ENCODE measurements around the gene FNBP1.
A peak's percentile ranks its signal among the peaks of the same experiment; 100 is the strongest.
"Not testable (repeated sequence)": the region's sequence is repeated elsewhere in the genome, so short reads cannot be mapped to it uniquely, and the experiment has no call there.

The FNBP1 gene

DNA sequence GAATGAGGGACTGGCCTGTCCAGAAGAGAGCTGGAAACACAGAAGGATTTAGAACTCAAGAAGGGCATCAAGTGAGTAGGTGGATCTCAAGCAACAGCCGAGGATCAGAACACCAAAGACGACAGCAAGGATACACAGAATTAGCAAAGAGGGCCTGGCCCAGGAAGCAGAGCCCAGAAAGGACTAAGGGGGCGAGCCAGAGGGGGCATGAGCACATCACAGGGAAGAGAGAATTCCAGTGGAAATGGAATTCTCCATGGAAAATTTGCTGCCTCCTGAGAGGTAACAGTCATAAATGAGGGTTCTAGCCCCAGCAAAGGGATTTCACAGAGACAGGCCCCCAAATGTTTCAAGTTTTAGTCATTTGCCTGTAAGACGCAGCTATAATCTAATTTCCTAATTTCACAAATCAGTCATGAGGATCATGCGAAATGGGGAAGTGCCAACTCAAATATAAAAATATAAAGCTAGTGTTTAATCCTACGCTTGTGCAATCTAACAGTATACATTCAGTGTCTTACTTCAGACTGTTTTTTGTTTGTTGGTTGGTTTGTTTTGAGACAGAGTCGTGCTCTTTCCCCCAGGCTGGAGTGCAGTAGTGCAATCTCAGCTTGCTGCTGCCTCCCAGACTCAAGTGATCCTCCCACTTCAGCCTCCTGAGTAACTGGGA is 46.7 kb downstream of the FNBP1 start:
- no peaks in the 10 kb centered on the region for H3K4me1 ChIP-seq (ENCODE audit: insufficient read depth, insufficient read length)

DNA sequence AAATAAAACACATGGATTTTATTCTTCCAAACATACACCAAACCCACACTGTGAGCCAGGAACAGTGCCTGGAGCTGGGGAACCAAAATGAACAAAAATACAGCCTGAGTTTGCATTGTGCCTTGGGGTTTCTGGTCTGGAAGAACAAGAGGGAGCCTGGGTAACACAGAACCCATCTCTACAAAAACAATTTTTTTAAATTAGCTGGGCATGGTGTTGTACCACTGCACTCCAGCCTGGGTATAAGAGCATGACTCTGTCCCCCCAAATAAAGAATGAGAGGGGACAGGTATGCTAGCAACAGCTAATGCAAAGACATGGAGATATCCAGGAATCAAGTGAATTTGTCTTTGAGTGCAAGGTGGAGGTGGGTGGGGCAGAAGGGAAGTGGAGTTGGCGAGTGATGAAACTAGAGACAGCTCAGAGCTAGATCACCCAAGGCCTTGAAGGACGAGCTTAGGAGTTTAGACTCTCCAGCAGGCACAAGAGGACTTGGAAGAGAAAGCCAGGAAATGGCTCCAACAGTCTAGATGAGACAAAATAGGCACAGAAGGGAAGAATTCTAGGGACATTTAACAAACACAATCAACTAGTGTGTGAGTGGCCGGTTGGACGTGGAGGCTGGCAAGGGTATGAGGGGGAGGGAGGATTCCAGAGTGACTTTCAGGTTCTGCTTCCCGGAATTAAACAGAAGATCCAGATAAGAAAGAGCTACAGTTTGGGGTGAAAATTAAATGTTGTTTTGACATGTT is 47.4 kb downstream of the FNBP1 start:
- peaks cover 6% of the 10 kb centered on the region; the same call in 1 of the 2 replicates for H3K9me3 ChIP-seq (ENCODE audit: insufficient read depth, low read length)
- H3K9ac ChIP-seq (ENCODE audit: insufficient read length, low read depth), result no peak overlapping the region
- H3K27me3 ChIP-seq (ENCODE audit: insufficient read depth, insufficient read length), result no peaks in the 10 kb centered on the region
- H3K4me3 ChIP-seq (ENCODE audit: insufficient read length, low read depth), result no peak overlapping the region
- H3K36me3 ChIP-seq (ENCODE audit: insufficient read depth, insufficient read length, low read length), result peaks cover 9% of the 10 kb centered on the region
- TF ChIP-seq ZNF274 (IDR thresholded peaks at IDR 0.05; ENCODE audit: low read depth, low read length), result no peak
- TF ChIP-seq YY1 (IDR thresholded peaks at IDR 0.05; ENCODE audit: insufficient read depth, insufficient read length), result no peak
- no peak for TF ChIP-seq SUZ12 (IDR thresholded peaks at IDR 0.05; ENCODE audit: extremely low read depth, insufficient read depth, insufficient read length)
- no peaks in the 10 kb centered on the region for H3K4me1 ChIP-seq (ENCODE audit: insufficient read depth, insufficient read length)
- DNase-seq (ENCODE audit: low read depth, low spot score), result no peak

More for the DNA sequence above, 46.7 kb downstream of the FNBP1 start:
- no peak for TF ChIP-seq YY1 (IDR thresholded peaks at IDR 0.05; ENCODE audit: insufficient read depth, insufficient read length)
- no peak for TF ChIP-seq SUZ12 (IDR thresholded peaks at IDR 0.05; ENCODE audit: extremely low read depth, insufficient read depth, insufficient read length)
- TF ChIP-seq ZNF274 (IDR thresholded peaks at IDR 0.05; ENCODE audit: low read depth, low read length), result no peak
- Histone ChIP-seq H3K27me3 (ENCODE audit: insufficient read depth, insufficient read length) (no peaks in the 10 kb centered on the region), H3K9me3 (ENCODE audit: insufficient read depth, low read length) (peaks cover 6% of the 10 kb centered on the region; the same call in 1 of the 2 replicates), H3K36me3 (ENCODE audit: insufficient read depth, insufficient read length, low read length) (peaks cover 9% of the 10 kb centered on the region), H3K4me3 (ENCODE audit: insufficient read length, low read depth) (no peak overlapping the region), H3K9ac (ENCODE audit: insufficient read length, low read depth) (no peak overlapping the region)
- no peak for DNase-seq (ENCODE audit: low read depth, low spot score)

DNA sequence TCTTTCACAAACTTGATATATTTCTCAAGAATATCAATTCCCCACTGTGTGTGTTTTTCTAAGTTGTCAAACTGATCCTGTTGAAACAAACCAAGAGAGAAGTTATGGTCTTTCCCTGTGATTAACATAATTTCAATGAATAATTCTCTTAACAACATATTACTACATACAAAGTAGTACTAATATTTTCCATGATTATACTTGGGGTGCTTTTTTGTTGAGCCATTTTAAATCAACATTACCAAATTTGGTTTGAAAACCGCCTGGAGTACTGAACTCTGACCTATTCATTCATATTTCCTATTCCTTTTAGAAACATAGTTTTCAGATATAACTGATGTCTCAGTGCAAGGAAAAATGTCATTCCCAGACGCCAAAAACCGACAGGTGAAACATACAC is 48.1 kb downstream of the FNBP1 start:
- H3K4me3 ChIP-seq (ENCODE audit: insufficient read length, low read depth), result no peak overlapping the region
- no peaks in the 10 kb centered on the region for H3K4me1 ChIP-seq (ENCODE audit: insufficient read depth, insufficient read length)
- DNase-seq (ENCODE audit: low read depth, low spot score), result no peak
- H3K36me3 ChIP-seq (ENCODE audit: insufficient read depth, insufficient read length, low read length), result peaks cover 9% of the 10 kb centered on the region
- H3K9ac ChIP-seq (ENCODE audit: insufficient read length, low read depth), result no peak overlapping the region
- TF ChIP-seq ZNF274 (IDR thresholded peaks at IDR 0.05; ENCODE audit: low read depth, low read length) (no peak), SUZ12 (IDR thresholded peaks at IDR 0.05; ENCODE audit: extremely low read depth, insufficient read depth, insufficient read length) (no peak), YY1 (IDR thresholded peaks at IDR 0.05; ENCODE audit: insufficient read depth, insufficient read length) (no peak)
- no peaks in the 10 kb centered on the region for H3K27me3 ChIP-seq (ENCODE audit: insufficient read depth, insufficient read length)
- peaks cover 6% of the 10 kb centered on the region; the same call in 1 of the 2 replicates for H3K9me3 ChIP-seq (ENCODE audit: insufficient read depth, low read length)

DNA sequence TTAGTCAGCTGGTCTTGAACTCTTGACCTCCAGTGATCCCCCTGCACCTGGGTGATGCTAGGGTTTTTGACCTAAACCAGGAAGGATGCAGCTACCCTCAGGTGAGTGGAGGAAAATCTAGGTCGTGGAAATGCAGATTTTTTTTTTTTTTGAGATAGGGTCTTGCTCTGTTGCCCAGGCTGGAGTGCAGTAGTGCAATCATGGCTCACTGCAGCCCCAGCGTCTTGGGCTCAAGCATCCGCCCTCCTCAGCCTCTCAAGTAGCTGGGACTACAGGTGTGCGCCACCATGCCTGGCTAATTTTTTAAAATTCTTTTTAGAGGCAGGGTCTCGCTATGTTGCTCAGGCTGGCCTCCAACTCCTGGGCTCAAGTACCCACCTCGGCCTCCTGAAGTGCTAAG is 51.9 kb downstream of the FNBP1 start:
- H3K9ac ChIP-seq (ENCODE audit: insufficient read length, low read depth); H3K36me3 ChIP-seq (ENCODE audit: insufficient read depth, insufficient read length, low read length): not testable (repeated sequence)

DNA sequence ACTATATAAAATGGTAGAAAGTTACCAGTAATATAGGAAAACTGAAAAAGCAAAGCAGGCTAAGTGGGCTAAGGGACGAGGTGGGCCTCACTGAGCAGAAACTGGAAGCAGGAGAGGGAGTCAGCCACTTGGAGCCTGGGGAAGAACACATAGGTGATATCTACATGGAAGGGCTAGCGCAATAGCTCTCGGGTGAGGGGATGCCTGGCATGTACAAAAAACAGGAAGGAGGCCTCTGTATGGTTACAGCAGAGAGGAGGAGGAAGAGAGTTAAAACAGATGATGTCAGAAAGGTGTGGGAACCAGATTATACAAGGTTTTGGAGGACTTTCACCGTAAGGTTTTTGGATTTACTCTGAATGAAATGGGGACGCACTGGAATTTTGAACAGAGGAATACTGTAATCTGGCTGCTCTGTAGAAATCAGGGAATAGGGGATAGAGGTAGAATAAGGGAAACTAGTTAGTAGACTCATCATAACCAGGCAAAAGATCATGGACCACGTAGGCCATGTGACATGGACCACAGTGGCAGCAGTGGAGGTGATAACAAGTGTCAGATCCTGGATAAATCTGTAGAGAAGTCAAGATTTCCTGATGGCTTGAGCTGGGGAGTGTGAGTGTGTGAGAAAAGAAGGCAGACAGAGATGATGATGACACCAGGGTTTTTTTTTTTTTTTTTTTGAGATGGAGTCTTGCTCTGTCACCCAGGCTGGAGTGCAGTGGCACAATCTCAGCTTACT is 52.5 kb downstream of the FNBP1 start:
- peak overlapping the region; percentile 11 for H3K9ac ChIP-seq (ENCODE audit: insufficient read length, low read depth)
- no peak for TF ChIP-seq ZNF274 (IDR thresholded peaks at IDR 0.05; ENCODE audit: low read depth, low read length)
- no peak for TF ChIP-seq SUZ12 (IDR thresholded peaks at IDR 0.05; ENCODE audit: extremely low read depth, insufficient read depth, insufficient read length)
- no peak for TF ChIP-seq YY1 (IDR thresholded peaks at IDR 0.05; ENCODE audit: insufficient read depth, insufficient read length)
- peaks cover 3% of the 10 kb centered on the region for H3K4me1 ChIP-seq (ENCODE audit: insufficient read depth, insufficient read length)
- DNase-seq (ENCODE audit: low read depth, low spot score), result no peak
- H3K4me3 ChIP-seq (ENCODE audit: insufficient read length, low read depth), result no peak overlapping the region
- no peaks in the 10 kb centered on the region for H3K27me3 ChIP-seq (ENCODE audit: insufficient read depth, insufficient read length)
- peaks cover 9% of the 10 kb centered on the region for H3K36me3 ChIP-seq (ENCODE audit: insufficient read depth, insufficient read length, low read length)
- H3K9me3 ChIP-seq (ENCODE audit: insufficient read depth, low read length), result no peaks in the 10 kb centered on the region

More for the DNA sequence above, 51.9 kb downstream of the FNBP1 start:
- H3K27me3 ChIP-seq (ENCODE audit: insufficient read depth, insufficient read length); H3K9me3 ChIP-seq (ENCODE audit: insufficient read depth, low read length); DNase-seq (ENCODE audit: low read depth, low spot score); H3K4me3 ChIP-seq (ENCODE audit: insufficient read length, low read depth); H3K4me1 ChIP-seq (ENCODE audit: insufficient read depth, insufficient read length): not testable (repeated sequence)

DNA sequence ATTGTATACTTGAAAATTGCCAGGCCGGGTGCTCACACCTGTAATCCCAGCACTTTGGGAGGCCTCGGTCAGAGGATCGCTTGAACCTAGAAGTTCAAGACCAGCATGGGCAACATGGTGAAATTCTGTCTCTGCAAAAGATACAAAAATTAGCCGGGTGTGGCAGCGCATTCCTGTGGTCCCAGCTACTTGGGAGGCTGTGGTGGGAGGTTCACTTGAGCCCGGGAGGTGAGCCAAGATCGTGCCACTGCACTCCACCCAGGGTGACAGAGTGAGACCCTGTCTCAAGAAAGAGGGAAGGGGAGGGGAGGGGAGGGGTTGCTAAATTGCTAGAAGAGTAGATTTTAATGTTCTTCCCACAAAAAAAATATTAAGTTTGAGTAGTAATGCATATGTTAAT is 53.2 kb downstream of the FNBP1 start:
- Histone ChIP-seq H3K27me3 (ENCODE audit: insufficient read depth, insufficient read length) (no peaks in the 10 kb centered on the region), H3K4me1 (ENCODE audit: insufficient read depth, insufficient read length) (peaks cover 3% of the 10 kb centered on the region), H3K4me3 (ENCODE audit: insufficient read length, low read depth) (no peak overlapping the region), H3K36me3 (ENCODE audit: insufficient read depth, insufficient read length, low read length) (peaks cover 9% of the 10 kb centered on the region), H3K9me3 (ENCODE audit: insufficient read depth, low read length) (peaks cover 6% of the 10 kb centered on the region; the same call in 1 of the 2 replicates), H3K9ac (ENCODE audit: insufficient read length, low read depth) (no peak overlapping the region)
- TF ChIP-seq ZNF274 (IDR thresholded peaks at IDR 0.05; ENCODE audit: low read depth, low read length), result no peak
- TF ChIP-seq YY1 (IDR thresholded peaks at IDR 0.05; ENCODE audit: insufficient read depth, insufficient read length), result no peak
- TF ChIP-seq SUZ12 (IDR thresholded peaks at IDR 0.05; ENCODE audit: extremely low read depth, insufficient read depth, insufficient read length), result no peak
- no peak for DNase-seq (ENCODE audit: low read depth, low spot score)

- Histone ChIP-seq H3K27me3 (ENCODE audit: insufficient read depth, insufficient read length) (no peaks in the 10 kb centered on the region), H3K4me3 (ENCODE audit: insufficient read length, low read depth) (no peak overlapping the region), H3K9me3 (ENCODE audit: insufficient read depth, low read length) (peaks cover 9% of the 10 kb centered on the region; the same call in 1 of the 2 replicates), H3K36me3 (ENCODE audit: insufficient read depth, insufficient read length, low read length) (peaks cover 9% of the 10 kb centered on the region), H3K4me1 (ENCODE audit: insufficient read depth, insufficient read length) (peaks cover 3% of the 10 kb centered on the region), H3K9ac (ENCODE audit: insufficient read length, low read depth) (no peak overlapping the region)
- TF ChIP-seq YY1 (IDR thresholded peaks at IDR 0.05; ENCODE audit: insufficient read depth, insufficient read length) (no peak), SUZ12 (IDR thresholded peaks at IDR 0.05; ENCODE audit: extremely low read depth, insufficient read depth, insufficient read length) (no peak), ZNF274 (IDR thresholded peaks at IDR 0.05; ENCODE audit: low read depth, low read length) (no peak)
- DNase-seq (ENCODE audit: low read depth, low spot score), result no peak
Observed at GRCh38 chr9:129989362-129989708, 53.7 kb downstream of the FNBP1 start.
